HEK293T (cell line): Measurements from ENCODE around the gene OR52N5.

ENCODE experiments used
- BHLHE40 ChIP-seq: fragments of 450-650 bp; IDR thresholded peaks from 2 replicates; pipeline ENCODE4 v1.6.1; 2016; ENCODE audit warnings: mild to moderate bottlenecking, moderate library complexity, borderline replicate concordance
- CTBP1 ChIP-seq: fragments of 450-650 bp; IDR thresholded peaks from 2 replicates; pipeline ENCODE4 v1.6.1; 2016; ENCODE audit warnings: borderline replicate concordance
- ELF4 ChIP-seq: fragments of 450-650 bp; IDR thresholded peaks from 2 replicates; pipeline ENCODE4 v1.6.1; 2017; ENCODE audit warnings: antibody characterized with exemption
- FOXA1 ChIP-seq: fragments of 450-650 bp; IDR thresholded peaks from 2 replicates; pipeline ENCODE4 v1.6.1; 2016; ENCODE audit warnings: mild to moderate bottlenecking
- FOXK2 ChIP-seq: fragments of 450-650 bp; IDR thresholded peaks from 2 replicates; pipeline ENCODE4 v1.6.1; 2016; ENCODE audit warnings: mild to moderate bottlenecking
- FOXM1 ChIP-seq: fragments of 450-650 bp; IDR thresholded peaks from 2 replicates; pipeline ENCODE4 v1.6.1; 2017; ENCODE audit warnings: mild to moderate bottlenecking, borderline replicate concordance
- HDGF ChIP-seq: fragments of 450-650 bp; IDR thresholded peaks from 2 replicates; pipeline ENCODE4 v1.6.1; 2017; ENCODE audit warnings: antibody characterized with exemption, borderline replicate concordance
- L3MBTL2 ChIP-seq: fragments of 450-650 bp; conservative IDR thresholded peaks from 2 replicates; pipeline ENCODE4 v1.6.1; 2016; ENCODE audit warnings: mild to moderate bottlenecking
- NFRKB ChIP-seq: fragments of 450-650 bp; IDR thresholded peaks from 2 replicates; pipeline ENCODE4 v1.6.1; 2016; ENCODE audit warnings: mild to moderate bottlenecking, moderate library complexity
- SP1 ChIP-seq: fragments of 450-650 bp; IDR thresholded peaks from 2 replicates; pipeline ENCODE4 v1.6.1; 2017
- SUZ12 ChIP-seq: fragments of 450-650 bp; IDR thresholded peaks from 2 replicates; pipeline ENCODE4 v1.6.1; 2016; ENCODE audit warnings: mild to moderate bottlenecking
- TARDBP ChIP-seq: fragments of 450-650 bp; IDR thresholded peaks from 2 replicates; pipeline ENCODE4 v1.6.1; 2016
- TF ChIP-seq, protein P1 (sequence below): fragments of 450-650 bp; IDR thresholded peaks from 2 replicates; pipeline ENCODE4 v1.6.1; 2016

DNA sequence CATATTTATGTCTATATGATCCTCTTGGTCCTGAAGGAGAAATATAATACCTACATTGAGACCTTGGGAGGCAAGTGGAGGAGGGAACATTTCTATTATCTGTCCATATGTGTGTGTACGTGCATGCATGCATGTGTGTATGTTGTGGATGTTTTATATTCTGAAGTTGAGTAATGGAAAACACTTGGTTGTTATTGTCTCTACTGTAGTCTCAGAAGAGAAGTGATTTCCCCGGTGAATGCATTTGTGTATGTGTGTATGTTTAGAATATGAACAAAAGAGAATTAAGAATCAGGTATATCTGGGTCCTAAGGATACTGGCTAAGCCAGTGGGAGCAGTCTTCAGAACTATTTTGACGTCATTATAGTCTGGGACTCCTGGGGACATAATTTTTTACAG lies 8.0 kb upstream of the OR52N5 start, which contains the start of gene OR52N1:
- no peak for TF ChIP-seq BHLHE40
- no peak for TF ChIP-seq SUZ12
- no peak for TF ChIP-seq NFRKB
- TF ChIP-seq, protein P1, sequence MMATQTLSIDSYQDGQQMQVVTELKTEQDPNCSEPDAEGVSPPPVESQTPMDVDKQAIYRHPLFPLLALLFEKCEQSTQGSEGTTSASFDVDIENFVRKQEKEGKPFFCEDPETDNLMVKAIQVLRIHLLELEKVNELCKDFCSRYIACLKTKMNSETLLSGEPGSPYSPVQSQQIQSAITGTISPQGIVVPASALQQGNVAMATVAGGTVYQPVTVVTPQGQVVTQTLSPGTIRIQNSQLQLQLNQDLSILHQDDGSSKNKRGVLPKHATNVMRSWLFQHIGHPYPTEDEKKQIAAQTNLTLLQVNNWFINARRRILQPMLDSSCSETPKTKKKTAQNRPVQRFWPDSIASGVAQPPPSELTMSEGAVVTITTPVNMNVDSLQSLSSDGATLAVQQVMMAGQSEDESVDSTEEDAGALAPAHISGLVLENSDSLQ = no peak
- no peak for TF ChIP-seq TARDBP
- no peak for TF ChIP-seq FOXM1
- no peak for TF ChIP-seq HDGF
- no peak for TF ChIP-seq SP1
- TF ChIP-seq FOXA1 = no peak
- TF ChIP-seq FOXK2 = no peak
- TF ChIP-seq CTBP1 = no peak
- TF ChIP-seq ELF4 = no peak
- no peak for TF ChIP-seq L3MBTL2
